Mesenchymal stem cell (in vitro differentiated cells and primary cell): ENCODE measurements around the gene PRKCSH.

Experiments used
- DNase-seq: peaks from one replicate; pipeline ENCODE4 v3.0.0-alpha.2; 2013
- H2AFZ ChIP-seq: one replicate; pipeline ENCODE4 v1.6.1; 2013; ENCODE audit warnings: low read depth, mild to moderate bottlenecking, control low read depth, inconsistent platforms, low read length, moderate library complexity
- H2AK5ac ChIP-seq: 2 replicates; pipeline ENCODE4 v1.6.1; 2013; ENCODE audit warnings: low read length, moderate library complexity, mild to moderate bottlenecking, inconsistent platforms; ENCODE audit not compliant: severe bottlenecking
- H2BK120ac ChIP-seq: one replicate; pipeline ENCODE4 v1.6.1; 2013; ENCODE audit warnings: low read depth, mild to moderate bottlenecking, inconsistent platforms, low read length, moderate library complexity
- H2BK12ac ChIP-seq, 2 experiments: one replicate each; pipeline ENCODE4 v1.6.1; 2013; ENCODE audit warnings: inconsistent platforms in 2 of 2, low read length in 2 of 2, mild to moderate bottlenecking in 2 of 2, moderate library complexity in 2 of 2, control low read depth in 1 of 2
- H2BK15ac ChIP-seq: one replicate; pipeline ENCODE4 v1.6.1; 2013; ENCODE audit warnings: mild to moderate bottlenecking, low read depth, inconsistent platforms; ENCODE audit not compliant: poor library complexity, severe bottlenecking
- H2BK5ac ChIP-seq: 2 replicates; pipeline ENCODE4 v1.6.1; 2013; ENCODE audit warnings: low read depth, mild to moderate bottlenecking, low read length, control low read depth, inconsistent platforms; ENCODE audit not compliant: poor library complexity, severe bottlenecking
- H3K14ac ChIP-seq, 2 experiments: one replicate each; pipeline ENCODE4 v1.6.1; 2013; ENCODE audit warnings: inconsistent platforms in 2 of 2, low read length in 2 of 2, control low read depth in 1 of 2, mild to moderate bottlenecking in 1 of 2, moderate library complexity in 1 of 2
- H3K18ac ChIP-seq, 2 experiments: one replicate each; pipeline ENCODE4 v1.6.1; 2013; ENCODE audit warnings: inconsistent platforms in 2 of 2, low read length in 2 of 2, control low read depth in 1 of 2, low read depth in 1 of 2, mild to moderate bottlenecking in 1 of 2
- H3K23ac ChIP-seq, 2 experiments: one replicate each; pipeline ENCODE4 v1.6.1; 2013; ENCODE audit warnings: inconsistent platforms in 2 of 2, low read length in 2 of 2, mild to moderate bottlenecking in 2 of 2, moderate library complexity in 2 of 2, control low read depth in 1 of 2
- H3K27ac ChIP-seq: 2 replicates; pipeline ENCODE4 v1.5.1; 2013; ENCODE audit warnings: mild to moderate bottlenecking, moderate library complexity, low read length, control low read depth, inconsistent platforms; ENCODE audit not compliant: poor library complexity, severe bottlenecking
- H3K27me3 ChIP-seq, 2 experiments: 2 replicates each; pipeline versions ENCODE4 v1.6.1 to v1.7.0; 2013; ENCODE audit warnings: low read length in 2 of 2, mild to moderate bottlenecking in 2 of 2, moderate library complexity in 2 of 2, control low read depth in 1 of 2, inconsistent platforms in 1 of 2; ENCODE audit not compliant: control insufficient read depth in 1 of 2, insufficient read depth in 1 of 2
- H3K36me3 ChIP-seq, 2 experiments: 2 replicates each; pipeline versions ENCODE4 v1.6.1 to v1.7.0; 2013; ENCODE audit warnings: low read length in 2 of 2, control low read depth in 1 of 2, inconsistent platforms in 1 of 2, low read depth in 1 of 2, mild to moderate bottlenecking in 1 of 2; ENCODE audit not compliant: insufficient read depth in 2 of 2, control insufficient read depth in 1 of 2
- H3K4ac ChIP-seq, 2 experiments: one replicate each; pipeline ENCODE4 v1.6.1; 2013; ENCODE audit warnings: inconsistent platforms in 2 of 2, low read length in 2 of 2, mild to moderate bottlenecking in 2 of 2, moderate library complexity in 2 of 2, control low read depth in 1 of 2, low read depth in 1 of 2
- H3K4me1 ChIP-seq: 2 replicates; pipeline ENCODE4 v1.6.1; 2013; ENCODE audit warnings: low read depth, low read length, control low read depth; ENCODE audit not compliant: control insufficient read depth, insufficient read depth
- H3K4me2 ChIP-seq: 2 replicates; pipeline ENCODE4 v1.6.1; 2013; ENCODE audit warnings: low read length, mild to moderate bottlenecking, inconsistent platforms; ENCODE audit not compliant: poor library complexity, severe bottlenecking
- H3K4me3 ChIP-seq, 2 experiments: 2 replicates each; pipeline versions ENCODE4 v1.5.1 to v1.7.0; 2013; ENCODE audit warnings: low read length in 2 of 2, mild to moderate bottlenecking in 2 of 2, control low read depth in 1 of 2, low read depth in 1 of 2; ENCODE audit not compliant: insufficient read depth in 1 of 2
- H3K79me1 ChIP-seq: replicated peaks from 2 replicates; pipeline ENCODE4 v1.6.1; 2013; ENCODE audit warnings: mild to moderate bottlenecking, control low read depth, low read length, inconsistent platforms; ENCODE audit not compliant: poor library complexity, severe bottlenecking
- H3K9ac ChIP-seq: 2 replicates; pipeline ENCODE4 v1.7.0; 2013; ENCODE audit warnings: mild to moderate bottlenecking, low read length, moderate library complexity
- H3K9me3 ChIP-seq: 2 replicates; pipeline ENCODE4 v1.7.0; 2013; ENCODE audit warnings: mild to moderate bottlenecking, low read length; ENCODE audit not compliant: control insufficient read depth
- H4K8ac ChIP-seq: one replicate; pipeline ENCODE4 v1.6.1; 2013; ENCODE audit warnings: inconsistent platforms, mild to moderate bottlenecking, low read length, moderate library complexity
- H4K91ac ChIP-seq: one replicate; pipeline ENCODE4 v1.6.1; 2013; ENCODE audit warnings: mild to moderate bottlenecking, low read length, inconsistent platforms
- WGBS: methylation state at CpG from one replicate; pipeline ENCODE4 v1.1.7; 2013; ENCODE audit warnings: mixed read lengths; 5-methylcytosine and 5-hydroxymethylcytosine counted together

The PRKCSH gene

GRCh38 chr19:11418094-11418548 is 17.3 kb upstream of the PRKCSH start:
- no peak overlapping the region for H4K8ac ChIP-seq
- peaks cover 59 to 75% of the 10 kb centered on the region in 2 experiments for H3K27me3 ChIP-seq
- DNase-seq = no peak
- no peak overlapping the region for H3K4me3 ChIP-seq
- H3K4me1 ChIP-seq = peaks cover 34% of the 10 kb centered on the region
- H3K18ac ChIP-seq = no peak overlapping the region
- no peak overlapping the region for H4K91ac ChIP-seq
- no peak overlapping the region for H2BK120ac ChIP-seq
- WGBS = 2% methylated on average over 11 of the region's 16 CpGs
- H3K79me1 ChIP-seq = no peaks in the 10 kb centered on the region
- H3K9ac ChIP-seq = no peak overlapping the region
- H3K14ac ChIP-seq = no peak overlapping the region
- H3K9me3 ChIP-seq = no peaks in the 10 kb centered on the region
- H3K27ac ChIP-seq = no peak overlapping the region
- no peak overlapping the region for H2AK5ac ChIP-seq
- peaks cover 0 to 2% of the 10 kb centered on the region in 2 experiments for H3K36me3 ChIP-seq
- H3K4ac ChIP-seq = no peak overlapping the region
- H3K23ac ChIP-seq = no peak overlapping the region
- H2BK15ac ChIP-seq = peak overlapping the region; percentile 77
- H2BK12ac ChIP-seq = no peak overlapping the region
- no peak overlapping the region for H2BK5ac ChIP-seq
- peak overlapping the region; percentile 35 for H3K4me2 ChIP-seq
- H2AFZ ChIP-seq = no peak overlapping the region

GRCh38 chr19:11418549-11419506 is 16.6 kb upstream of the PRKCSH start, which contains the start of gene RGL3:
TSS of gene RGL3 (minus strand) at chr19:11419314. CDS start at chr19:11419278, 36 bp downstream.
- no peak for DNase-seq
- H3K4ac ChIP-seq = no peak within 1 kb of the TSS
- peaks cover 34% of the 10 kb centered on the region for H3K4me1 ChIP-seq
- H2AK5ac ChIP-seq = no peak within 1 kb of the TSS
- peak within 1 kb of the TSS in 1 of 2 experiments; percentile 75 for H3K18ac ChIP-seq
- 4% methylated on average over 59 of the region's 72 CpGs for WGBS
- H3K14ac ChIP-seq = no peak within 1 kb of the TSS
- no peak within 1 kb of the TSS for H2BK120ac ChIP-seq
- H3K9me3 ChIP-seq = no peaks in the 10 kb centered on the region
- H3K79me1 ChIP-seq = no peaks in the 10 kb centered on the region
- H2AFZ ChIP-seq = no peak within 1 kb of the TSS
- peak within 1 kb of the TSS; percentile 40 for H3K4me2 ChIP-seq
- no peak within 1 kb of the TSS for H2BK5ac ChIP-seq
- H3K27ac ChIP-seq = no peak within 1 kb of the TSS
- peaks cover 66 to 82% of the 10 kb centered on the region in 2 experiments for H3K27me3 ChIP-seq
- peaks cover 0 to 2% of the 10 kb centered on the region in 2 experiments for H3K36me3 ChIP-seq
- H2BK15ac ChIP-seq = peak within 1 kb of the TSS; percentile 77
- H2BK12ac ChIP-seq = peak within 1 kb of the TSS in 1 of 2 experiments; percentile 27
- H4K91ac ChIP-seq = no peak within 1 kb of the TSS
- no peak within 1 kb of the TSS for H3K9ac ChIP-seq
- peak within 1 kb of the TSS; percentile 38 for H4K8ac ChIP-seq
- H3K4me3 ChIP-seq = no peak within 1 kb of the TSS
- H3K23ac ChIP-seq = no peak within 1 kb of the TSS

- peak overlapping the region; percentile 72 for H4K8ac ChIP-seq
- peak overlapping the region; percentile 53 for H3K4me2 ChIP-seq
- H2BK120ac ChIP-seq = no peak overlapping the region
- H3K27me3 ChIP-seq = peaks cover 70 to 81% of the 10 kb centered on the region in 2 experiments
- peak overlapping the region; percentile 18 to 54 for H3K18ac ChIP-seq
- peak overlapping the region in 1 of 2 experiments; percentile 68 for H3K14ac ChIP-seq
- peak overlapping the region; percentile 56 for H4K91ac ChIP-seq
- peak overlapping the region; percentile 87 for H2BK15ac ChIP-seq
- H2BK5ac ChIP-seq = no peak overlapping the region
- H3K4me3 ChIP-seq = peak overlapping the region in 1 of 2 experiments; percentile 46
- H3K4me1 ChIP-seq = peaks cover 34% of the 10 kb centered on the region
- peak overlapping the region in 1 of 2 experiments; percentile 28 for H3K4ac ChIP-seq
- 8% methylated on average over 36 of the region's 46 CpGs for WGBS
- H3K79me1 ChIP-seq = no peaks in the 10 kb centered on the region
- peaks cover 0 to 2% of the 10 kb centered on the region in 2 experiments for H3K36me3 ChIP-seq
- DNase-seq = peak; percentile 61
- no peak overlapping the region for H2AK5ac ChIP-seq
- H2AFZ ChIP-seq = peak overlapping the region; percentile 29
- H3K9ac ChIP-seq = peak overlapping the region; percentile 38
- peak overlapping the region in 1 of 2 experiments; percentile 56 for H3K23ac ChIP-seq
- no peaks in the 10 kb centered on the region for H3K9me3 ChIP-seq
- H3K27ac ChIP-seq = no peak overlapping the region
- peak overlapping the region in 1 of 2 experiments; percentile 88 for H2BK12ac ChIP-seq
Observed at GRCh38 chr19:11420429-11421370, 14.7 kb upstream of the PRKCSH start.
